ENCODE data around the gene CALHM1.
"Not testable (repeated sequence)": the region's sequence is repeated elsewhere in the genome, so short reads cannot be mapped to it uniquely, and the experiment has no call there.

Gene CALHM1

GRCh38 chr10:103458720-103459119, at the start of gene CALHM1:
TSS of gene CALHM1 (minus strand) at chr10:103458900. CDS start at chr10:103458751, 149 bp downstream.
- no peak for DNase-seq (ENCODE audit: low spot score)

- no peak for DNase-seq (ENCODE audit: low spot score)
These were observed 48.8 kb upstream of the CALHM1 start for GRCh38 chr10:103507235-103508191.

GRCh38 chr10:103506061-103506460, 47.4 kb upstream of the CALHM1 start:
- DNase-seq (ENCODE audit: low spot score), result no peak

GRCh38 chr10:103504181-103504783, 45.6 kb upstream of the CALHM1 start:
- no peak for DNase-seq (ENCODE audit: low spot score)

- DNase-seq (ENCODE audit: low spot score), result not testable (repeated sequence)
These were observed 45.1 kb upstream of the CALHM1 start for GRCh38 chr10:103503777-103504176.

GRCh38 chr10:103502849-103503660, 44.4 kb upstream of the CALHM1 start:
- no peak for DNase-seq (ENCODE audit: low spot score)

GRCh38 chr10:103501186-103501585, 42.5 kb upstream of the CALHM1 start:
- no peak for DNase-seq (ENCODE audit: low spot score)

- DNase-seq (ENCODE audit: low spot score), result no peak
These were observed 41.8 kb upstream of the CALHM1 start for GRCh38 chr10:103500481-103500880.

- DNase-seq (ENCODE audit: low spot score), result no peak
These were observed 41.2 kb upstream of the CALHM1 start for GRCh38 chr10:103499881-103500280.

GRCh38 chr10:103498936-103499638, 40.4 kb upstream of the CALHM1 start:
- DNase-seq (ENCODE audit: low spot score), result no peak

- DNase-seq (ENCODE audit: low spot score), result no peak
These were observed 38.6 kb upstream of the CALHM1 start for GRCh38 chr10:103497161-103497915.

- DNase-seq (ENCODE audit: low spot score), result no peak
These were observed 36.6 kb upstream of the CALHM1 start for GRCh38 chr10:103495321-103495720.

- DNase-seq (ENCODE audit: low spot score), result no peak
These were observed 35.5 kb upstream of the CALHM1 start for GRCh38 chr10:103493916-103494877.

- peak; percentile 8 for DNase-seq (ENCODE audit: low spot score)
These were observed 34.7 kb upstream of the CALHM1 start, which contains the start of gene NEURL1 for GRCh38 chr10:103493362-103493915. TSS of gene NEURL1 (plus strand) at chr10:103493705. CDS start at chr10:103494388, 683 bp downstream.

- DNase-seq (ENCODE audit: low spot score), result no peak
These were observed 34.1 kb upstream of the CALHM1 start for GRCh38 chr10:103492655-103493261.

GRCh38 chr10:103491729-103492364, 33.1 kb upstream of the CALHM1 start:
- DNase-seq (ENCODE audit: low spot score), result no peak

GRCh38 chr10:103490986-103491314, 32.2 kb upstream of the CALHM1 start:
- DNase-seq (ENCODE audit: low spot score), result no peak

- DNase-seq (ENCODE audit: low spot score), result no peak
These were observed 28.7 kb upstream of the CALHM1 start for GRCh38 chr10:103487410-103487708.

Data from pons (tissue), 1 donor.